Occipital lobe (tissue), 2 donors: ENCODE measurements around the gene SLC9A5. TPM values are rescaled to one million over a fixed set of nuclear protein-coding genes. Genes with fewer than 3 reads are reported as not detected.

Experiments
- DNase-seq: peaks from one replicate; lab custom pipeline; 2025; lab: John Stamatoyannopoulos, UW
- total RNA-seq: library from RNA; depleted of rRNA; stranded (reverse); fragments of >200 nt; gene quantifications from one replicate; pipeline ENCODE4 v1.2.3, GENCODE V29; 2014

Gene SLC9A5
- total RNA-seq, 1 donor from 2014 or later = 1.2 TPM

DNA sequence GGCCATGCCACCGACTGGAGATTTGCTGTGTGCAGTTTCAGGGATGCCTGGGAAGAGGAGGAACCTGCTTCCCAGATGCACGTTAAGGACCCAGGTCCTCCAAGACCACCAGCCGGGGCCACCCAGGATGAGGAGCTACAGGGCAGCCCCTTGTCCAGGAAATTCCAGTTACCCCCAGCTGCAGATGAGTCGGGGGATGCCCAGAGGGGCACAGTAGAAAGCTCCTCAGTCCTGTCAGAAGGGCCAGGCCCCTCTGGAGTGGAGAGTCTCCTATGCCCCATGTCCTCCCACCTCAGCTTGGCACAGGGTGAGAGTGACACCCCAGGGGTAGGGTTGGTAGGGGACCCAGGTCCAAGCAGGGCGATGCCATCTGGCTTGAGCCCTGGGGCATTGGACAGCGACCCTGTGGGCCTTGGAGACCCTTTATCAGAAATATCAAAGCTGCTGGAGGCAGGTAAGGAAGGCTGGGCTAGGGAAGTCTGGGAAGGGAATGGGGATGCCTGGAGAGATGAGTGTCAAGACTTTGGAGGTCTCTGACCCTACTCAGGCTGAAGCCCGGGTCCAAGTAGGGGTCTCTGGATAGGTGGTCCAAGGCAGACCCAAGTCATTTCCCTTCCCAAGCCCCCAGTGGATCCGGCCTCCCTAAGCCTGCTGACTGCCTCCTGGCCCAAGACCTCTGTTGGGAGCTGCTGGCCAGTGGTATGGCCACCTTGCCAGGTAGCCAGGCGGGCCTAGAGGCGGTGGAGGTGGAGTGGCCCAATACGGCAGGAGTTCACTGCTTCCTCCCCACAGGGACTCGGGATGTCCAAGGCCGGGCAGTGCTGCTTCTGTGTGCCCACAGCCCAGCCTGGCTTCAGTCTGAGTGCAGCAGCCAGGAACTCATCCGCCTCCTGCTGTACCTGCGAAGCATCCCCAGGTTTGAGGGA is 31.6 kb downstream of the SLC9A5 start:
- DNase-seq = no peak

DNA sequence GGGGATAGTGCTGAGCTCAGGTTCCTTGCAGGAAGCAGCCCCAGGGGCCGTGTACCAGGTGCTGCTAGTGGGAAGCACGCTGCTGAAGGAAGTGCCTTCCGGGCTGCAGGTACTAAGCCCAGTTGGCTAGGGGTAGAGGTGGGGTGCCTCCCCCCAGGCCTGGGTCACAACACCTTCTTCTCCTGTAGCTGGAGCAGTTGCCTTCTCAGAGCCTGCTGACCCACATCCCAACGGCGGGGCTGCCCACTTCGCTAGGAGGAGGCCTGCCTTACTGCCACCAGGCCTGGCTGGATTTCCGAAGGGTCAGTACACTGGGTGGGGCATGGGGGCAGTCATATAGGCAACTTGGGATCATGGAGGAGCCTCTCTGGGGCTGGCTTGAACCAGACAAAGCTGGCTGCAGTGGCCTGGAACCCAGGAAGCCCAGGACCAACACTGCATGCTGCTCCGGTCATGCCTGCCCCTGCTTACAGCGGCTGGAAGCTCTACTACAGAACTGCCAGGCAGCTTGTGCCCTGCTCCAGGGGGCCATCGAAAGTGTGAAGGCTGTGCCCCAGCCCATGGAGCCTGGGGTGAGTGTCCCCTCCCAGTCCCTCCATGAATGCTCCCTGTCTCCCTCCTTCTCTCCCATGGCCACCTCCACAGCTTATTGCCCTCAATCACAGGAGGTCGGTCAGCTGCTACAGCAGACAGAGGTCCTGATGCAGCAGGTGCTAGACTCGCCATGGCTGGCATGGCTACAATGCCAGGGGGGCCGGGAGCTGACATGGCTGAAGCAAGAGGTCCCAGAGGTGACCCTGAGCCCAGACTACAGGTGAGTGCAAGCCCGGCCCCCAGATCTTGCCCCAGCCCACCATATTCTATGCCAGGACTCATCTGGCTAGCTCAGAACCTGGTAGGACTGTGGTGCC is 33.0 kb downstream of the SLC9A5 start:
- no peak for DNase-seq

- DNase-seq = no peak
Observed at GRCh38 chr16:67282447-67282805, 33.6 kb downstream of the SLC9A5 start.

DNA sequence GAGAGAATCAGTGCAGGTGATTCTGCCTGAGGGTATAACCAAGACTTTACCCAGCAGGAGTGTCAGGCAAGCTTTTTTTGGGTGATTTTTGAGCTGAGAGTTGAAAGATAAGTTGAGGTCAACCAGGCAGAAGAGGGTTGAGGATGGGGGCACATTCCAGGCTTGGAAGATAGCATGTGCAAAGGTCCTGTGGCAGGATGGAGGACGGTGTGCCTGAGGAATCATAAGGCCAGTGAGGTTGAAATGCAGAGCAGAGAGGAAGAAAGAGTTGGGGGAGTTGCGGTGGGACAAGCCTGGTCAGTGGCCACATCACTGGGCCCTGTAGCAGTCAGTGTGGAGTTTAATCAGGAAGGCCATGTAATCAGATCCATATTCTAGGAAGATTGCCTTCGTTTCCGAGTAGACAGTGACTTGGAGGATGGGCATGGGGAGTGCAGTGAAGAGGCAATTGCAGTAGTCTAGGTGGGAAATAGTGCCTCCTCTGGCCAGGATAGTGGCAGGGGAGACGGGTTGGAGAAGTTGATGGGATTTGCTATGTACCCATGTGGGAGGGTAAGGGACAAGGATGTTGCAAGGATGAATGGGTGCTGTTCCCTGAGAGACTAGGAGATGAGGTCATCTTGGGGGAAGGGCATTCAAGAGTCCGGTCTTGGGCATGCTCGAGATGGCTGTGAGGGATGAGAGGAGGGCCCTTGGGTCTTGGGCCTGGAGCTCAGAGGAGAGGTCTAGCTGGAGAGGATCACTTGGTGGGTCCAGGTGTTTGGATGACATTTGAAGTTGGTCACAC is 34.5 kb downstream of the SLC9A5 start:
- no peak for DNase-seq

- DNase-seq = no peak
Observed at GRCh38 chr16:67283826-67284555, 35.2 kb downstream of the SLC9A5 start.

GRCh38 chr16:67284699-67285646 is 36.2 kb downstream of the SLC9A5 start:
- DNase-seq = no peak

DNA sequence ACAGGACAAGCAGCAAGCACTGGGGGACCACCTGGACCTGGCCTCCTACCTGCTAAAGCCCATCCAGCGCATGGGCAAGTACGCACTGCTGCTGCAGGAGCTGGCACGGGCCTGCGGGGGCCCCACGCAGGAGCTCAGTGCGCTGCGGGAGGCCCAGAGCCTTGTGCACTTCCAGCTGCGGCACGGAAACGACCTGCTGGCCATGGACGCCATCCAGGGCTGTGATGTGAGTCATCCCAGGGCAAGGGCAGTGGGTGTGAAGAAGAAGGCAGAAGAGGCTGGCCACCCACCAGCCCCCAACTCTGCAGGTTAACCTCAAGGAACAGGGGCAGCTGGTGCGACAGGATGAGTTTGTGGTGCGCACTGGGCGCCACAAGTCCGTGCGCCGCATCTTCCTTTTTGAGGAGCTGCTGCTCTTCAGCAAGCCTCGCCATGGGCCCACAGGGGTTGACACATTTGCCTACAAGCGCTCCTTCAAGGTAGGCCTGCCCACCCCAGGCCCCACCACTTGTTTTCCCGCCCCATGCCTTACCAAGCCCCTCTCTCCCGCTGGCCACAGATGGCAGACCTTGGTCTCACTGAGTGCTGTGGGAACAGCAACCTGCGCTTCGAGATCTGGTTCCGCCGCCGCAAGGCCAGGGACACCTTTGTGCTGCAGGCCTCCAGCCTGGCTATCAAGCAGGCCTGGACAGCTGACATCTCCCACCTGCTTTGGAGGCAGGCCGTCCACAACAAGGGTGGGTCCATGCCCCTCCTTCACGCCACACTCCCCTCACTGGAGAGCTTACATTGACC is 37.9 kb downstream of the SLC9A5 start:
- no peak for DNase-seq

DNA sequence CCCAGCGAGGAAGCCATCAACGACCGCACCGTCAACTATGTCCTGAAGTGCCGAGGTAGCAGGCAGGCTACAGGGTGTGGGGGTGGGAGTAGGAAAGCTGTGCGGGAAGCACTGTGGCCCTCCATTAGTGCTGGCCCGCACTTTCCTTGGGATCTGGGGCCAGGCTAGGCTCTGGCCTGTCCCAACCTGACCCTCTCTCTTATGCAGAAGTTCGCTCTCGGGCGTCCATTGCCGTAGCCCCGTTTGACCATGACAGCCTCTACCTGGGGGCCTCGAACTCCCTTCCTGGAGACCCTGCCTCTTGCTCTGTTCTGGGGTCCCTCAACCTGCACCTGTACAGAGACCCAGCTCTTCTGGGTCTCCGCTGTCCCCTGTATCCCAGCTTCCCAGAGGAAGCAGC is 39.2 kb downstream of the SLC9A5 start:
- DNase-seq = no peak

GRCh38 chr16:67291461-67291860 is 42.7 kb downstream of the SLC9A5 start:
- DNase-seq = no peak

GRCh38 chr16:67294171-67294757 is 45.5 kb downstream of the SLC9A5 start:
- DNase-seq = no peak

GRCh38 chr16:67294938-67295361 is 46.2 kb downstream of the SLC9A5 start:
- DNase-seq = no peak

GRCh38 chr16:67296420-67296819 is 47.6 kb downstream of the SLC9A5 start:
- DNase-seq = no peak

DNA sequence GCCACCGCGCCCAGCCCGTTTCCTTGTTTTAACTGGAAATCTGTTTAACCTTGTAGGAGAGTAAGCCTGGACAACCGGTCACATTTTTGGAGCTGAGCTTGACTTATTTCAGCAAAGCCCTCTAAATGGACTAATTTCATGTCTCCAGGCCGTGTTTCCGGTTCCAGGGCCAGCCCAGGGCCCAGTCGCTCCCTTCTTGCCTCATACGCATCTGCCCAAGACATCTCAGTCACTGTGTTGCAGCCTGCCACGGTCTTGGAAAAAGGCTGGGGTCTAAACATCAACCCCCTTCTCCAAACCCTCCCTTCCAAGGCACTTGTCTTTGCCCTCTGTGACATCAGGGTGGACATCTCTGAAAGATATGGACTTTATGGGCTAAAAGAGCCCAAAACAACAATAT is 49.5 kb downstream of the SLC9A5 start:
- no peak for DNase-seq

- no peak for DNase-seq
Observed at GRCh38 chr16:67299269-67299668, 50.5 kb downstream of the SLC9A5 start.

DNA sequence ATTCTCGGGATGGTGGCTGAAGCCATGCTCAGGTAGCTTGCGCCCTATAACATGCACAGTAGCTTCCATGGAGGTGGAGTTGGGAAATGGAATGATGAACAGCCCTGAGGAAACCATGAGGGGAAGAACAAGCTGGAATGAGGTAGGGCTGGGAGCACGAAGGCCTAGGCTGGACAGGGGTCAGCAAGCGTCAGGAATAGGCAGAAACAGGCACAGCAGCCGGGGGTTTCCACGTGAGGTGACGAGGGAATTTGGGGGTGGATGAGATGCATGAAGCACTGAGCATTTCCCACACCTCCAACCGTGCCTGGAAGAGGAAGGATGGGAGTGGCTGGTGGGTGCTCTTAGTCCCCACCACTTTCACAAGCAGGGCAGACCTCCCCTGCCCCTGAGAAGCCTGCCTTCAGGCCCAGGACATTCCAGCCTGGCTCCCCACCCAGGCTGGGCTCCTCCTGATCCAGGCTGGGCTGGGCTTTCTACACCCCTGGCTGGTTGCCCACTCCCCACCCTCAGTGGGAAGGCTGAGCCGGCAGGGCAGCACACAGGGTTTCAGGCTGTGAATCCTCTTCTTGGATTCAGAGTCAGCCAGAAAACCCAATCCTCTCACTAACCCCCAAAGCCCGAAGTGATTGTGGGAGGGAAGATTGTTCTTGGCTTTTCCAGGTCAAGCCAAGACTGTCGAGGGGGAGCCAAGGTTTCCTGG is 52.5 kb downstream of the SLC9A5 start:
- DNase-seq = no peak

DNA sequence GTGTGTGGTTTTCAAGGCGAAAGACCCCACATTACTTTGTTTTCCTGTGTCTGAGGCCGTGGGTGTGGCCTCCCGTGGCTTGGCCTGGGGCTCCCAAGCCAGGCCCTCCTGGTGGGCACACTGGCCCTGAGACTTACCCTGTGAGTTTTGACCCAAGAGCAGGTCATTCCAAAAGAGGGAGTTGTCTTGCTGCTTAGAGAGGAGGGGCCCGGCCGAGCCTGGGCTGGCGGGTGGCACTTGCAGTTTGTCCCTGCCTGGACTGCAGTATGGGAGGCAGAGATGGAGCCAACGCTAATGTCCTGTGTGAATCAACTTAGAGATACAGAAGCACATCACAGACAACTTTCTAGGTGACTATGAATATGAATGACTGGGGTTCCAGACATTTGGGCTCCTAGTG is 53.3 kb downstream of the SLC9A5 start:
- DNase-seq = no peak

DNA sequence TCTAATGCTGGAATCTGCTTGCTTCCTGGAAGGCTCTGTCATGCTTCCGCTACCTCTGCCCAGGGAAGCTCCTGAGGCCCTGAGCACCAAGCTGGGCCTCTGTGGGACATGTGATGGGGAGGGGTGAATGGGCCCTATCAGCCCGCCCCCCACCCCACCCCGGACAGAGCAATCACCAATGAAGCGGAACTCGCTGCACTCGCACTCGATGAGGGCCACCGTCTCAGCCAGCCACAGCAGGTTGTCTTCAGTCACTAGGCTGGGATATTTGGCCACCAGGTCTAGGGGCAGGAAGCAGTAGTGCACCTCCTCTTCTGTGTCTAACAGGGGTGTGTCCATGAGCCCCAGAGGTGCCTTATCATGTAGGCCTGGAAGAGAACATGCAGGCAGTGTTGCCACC is 54.2 kb downstream of the SLC9A5 start:
- no peak for DNase-seq

DNA sequence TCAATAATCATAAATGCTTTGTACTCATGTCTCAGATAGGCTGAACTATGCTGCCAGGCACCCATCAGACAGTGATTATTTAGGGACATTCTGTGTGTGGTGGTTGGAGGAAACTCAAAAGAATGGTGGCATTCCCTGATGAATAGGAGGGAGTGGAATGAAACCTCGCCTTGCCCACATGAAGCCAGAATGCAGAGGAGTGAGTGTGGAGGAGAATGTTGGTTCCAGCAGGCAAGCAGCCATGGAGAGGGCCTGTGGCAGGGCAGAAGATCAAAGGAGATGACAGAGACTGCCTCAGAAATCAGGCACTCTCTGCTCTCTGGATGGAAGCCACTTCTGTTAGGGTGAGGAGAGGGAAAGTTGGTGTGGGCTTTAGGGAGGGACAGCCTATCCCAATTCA is 55.2 kb downstream of the SLC9A5 start:
- no peak for DNase-seq
